Bone marrow (tissue), 2 donors: ENCODE results near the gene PRTG.
"Not testable (repeated sequence)": the region's sequence is repeated elsewhere in the genome, so short reads cannot be mapped to it uniquely, and the experiment has no call there.

Experiments used
- DNase-seq, 2 donors: peaks; one replicate each; lab custom pipeline; 2025; lab: John Stamatoyannopoulos, UW

PRTG gene

DNA sequence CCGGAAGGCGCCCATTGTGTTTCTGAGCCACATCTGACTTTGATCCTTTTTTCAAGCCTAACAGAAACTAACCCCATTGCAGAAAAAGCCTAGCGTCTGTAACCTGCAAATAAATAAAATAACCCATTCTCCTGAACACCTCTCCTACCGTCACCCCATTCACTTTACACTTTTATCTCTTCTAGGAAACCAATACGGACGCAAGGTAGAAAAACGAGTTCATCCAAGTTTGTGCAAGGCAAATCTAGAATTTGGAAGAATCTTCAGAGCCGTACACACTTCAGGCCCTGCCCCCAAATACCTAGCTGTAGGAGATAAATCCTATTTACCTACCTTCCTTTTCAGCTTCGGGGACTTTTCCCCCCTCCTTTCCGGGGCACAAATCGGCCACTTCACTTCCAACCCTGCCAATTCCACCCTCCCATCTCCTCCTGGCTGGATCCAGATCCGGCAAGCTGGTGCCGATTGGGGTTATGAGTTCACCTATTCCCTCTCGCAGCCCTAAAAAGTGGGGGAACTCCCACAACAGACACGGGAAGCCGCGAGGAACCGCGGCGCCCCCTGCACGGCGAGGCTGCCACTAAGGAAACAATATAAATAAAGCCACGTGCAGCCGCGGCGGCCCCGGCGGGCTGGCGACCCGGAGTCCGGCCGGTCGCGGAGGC lies 987 bp downstream of the PRTG start:
- no peak for DNase-seq

DNA sequence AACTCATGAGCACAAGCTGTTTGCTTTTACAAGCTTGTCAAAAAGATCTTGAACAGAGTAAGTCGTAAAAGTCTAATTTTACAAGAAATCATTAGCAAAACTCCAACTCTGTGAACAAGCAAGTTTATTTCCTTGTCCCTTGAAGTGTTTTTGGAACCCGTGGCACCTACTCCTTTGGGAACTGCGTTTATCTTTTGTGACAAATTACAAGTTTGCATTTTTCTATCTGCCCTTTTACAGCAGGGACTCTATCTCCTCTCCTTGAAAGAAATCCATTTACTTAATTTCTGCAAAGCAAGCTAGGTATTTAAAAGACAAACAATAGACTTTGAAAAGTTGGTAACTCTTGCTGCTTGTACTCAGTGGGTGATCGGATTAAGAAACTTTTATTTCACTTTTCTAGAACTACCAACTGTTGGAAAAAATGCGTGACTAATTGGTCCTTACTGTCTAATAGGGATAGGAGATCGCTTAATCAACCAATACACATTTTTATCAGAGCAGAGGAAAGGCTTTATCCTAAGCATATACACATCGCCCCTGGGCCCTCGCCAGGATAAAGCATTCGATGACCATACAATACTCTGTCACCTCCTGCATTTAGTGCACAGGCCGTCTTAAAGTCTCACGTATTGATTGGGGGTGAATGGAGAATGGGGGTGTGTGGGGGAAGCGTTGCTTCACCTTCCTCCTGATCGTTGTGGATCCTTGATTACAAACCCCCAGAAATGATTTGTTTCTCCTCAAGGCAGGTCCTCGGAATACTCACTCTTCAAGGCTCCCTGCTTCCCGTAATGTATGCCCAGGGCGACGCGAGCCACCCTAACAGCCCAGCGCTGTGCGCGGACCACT lies 1.7 kb downstream of the PRTG start:
- DNase-seq = no peak

- no peak for DNase-seq
Measured at GRCh38 chr15:55740359-55740878, 2.5 kb downstream of the PRTG start.

GRCh38 chr15:55739641-55740040 lies 3.3 kb downstream of the PRTG start:
- no peak for DNase-seq

DNA sequence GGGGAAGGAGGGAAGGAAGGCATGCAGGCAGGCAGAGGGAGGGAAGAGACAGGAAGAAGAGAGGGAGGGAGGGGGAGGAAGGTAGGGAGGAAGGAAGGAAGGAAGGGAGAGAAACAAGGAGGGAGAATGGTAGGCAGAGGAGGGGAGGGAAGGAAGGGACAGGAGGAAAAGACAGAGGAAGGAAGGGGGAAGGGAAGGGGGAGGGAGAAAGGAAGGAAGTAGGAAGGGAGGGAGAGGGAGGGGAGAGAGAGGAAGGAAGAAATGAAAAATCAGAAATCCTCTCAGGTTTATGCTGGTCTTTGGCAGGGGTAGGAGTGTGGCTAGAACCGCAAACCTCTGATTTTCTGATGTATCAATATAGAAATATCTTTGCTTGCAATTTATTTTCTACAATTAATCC lies 4.2 kb downstream of the PRTG start:
- DNase-seq = no peak

DNA sequence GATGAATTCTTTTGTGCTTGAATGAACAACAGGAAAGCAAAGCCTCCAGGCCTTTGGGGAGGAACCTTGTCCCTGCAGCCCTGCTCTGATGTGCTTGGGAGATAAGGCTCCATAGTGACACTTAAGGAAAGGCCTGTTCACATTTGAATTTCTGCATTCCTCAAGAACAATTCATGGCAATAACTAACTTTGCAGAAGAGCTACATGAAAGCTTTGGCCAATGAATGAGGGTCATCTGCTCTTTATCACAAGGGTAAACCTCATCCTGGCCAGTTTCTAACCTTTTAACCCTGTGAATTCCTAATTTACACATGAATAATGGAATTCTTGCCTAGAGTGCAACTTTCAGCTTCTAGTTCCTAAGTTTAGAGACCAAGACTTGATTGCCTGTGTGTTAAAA lies 5.6 kb downstream of the PRTG start:
- no peak for DNase-seq

DNA sequence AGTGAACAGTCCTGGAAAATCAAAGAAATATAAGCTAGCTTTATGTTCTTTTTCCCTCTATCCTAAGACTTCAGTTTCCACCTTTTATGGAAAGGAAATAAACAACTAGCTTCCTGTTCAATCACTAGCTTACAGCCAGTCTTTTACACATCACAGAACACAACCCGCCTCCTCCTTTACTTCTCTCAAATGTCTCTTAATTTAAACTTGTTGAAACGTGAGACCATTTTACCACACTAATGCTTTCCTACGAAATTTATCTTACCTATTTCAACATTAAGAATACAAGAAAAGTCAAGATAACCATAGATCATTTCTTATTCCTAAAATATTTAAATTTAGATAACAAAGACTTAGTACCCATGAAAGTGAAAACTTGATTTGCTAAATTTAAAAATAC lies 6.2 kb downstream of the PRTG start:
- no peak for DNase-seq

- DNase-seq = no peak
Measured at GRCh38 chr15:55734641-55735040, 8.3 kb downstream of the PRTG start.

GRCh38 chr15:55733461-55733860 lies 9.5 kb downstream of the PRTG start:
- not testable (repeated sequence) for DNase-seq

GRCh38 chr15:55721554-55722185 lies 21.3 kb downstream of the PRTG start:
- DNase-seq = no peak

DNA sequence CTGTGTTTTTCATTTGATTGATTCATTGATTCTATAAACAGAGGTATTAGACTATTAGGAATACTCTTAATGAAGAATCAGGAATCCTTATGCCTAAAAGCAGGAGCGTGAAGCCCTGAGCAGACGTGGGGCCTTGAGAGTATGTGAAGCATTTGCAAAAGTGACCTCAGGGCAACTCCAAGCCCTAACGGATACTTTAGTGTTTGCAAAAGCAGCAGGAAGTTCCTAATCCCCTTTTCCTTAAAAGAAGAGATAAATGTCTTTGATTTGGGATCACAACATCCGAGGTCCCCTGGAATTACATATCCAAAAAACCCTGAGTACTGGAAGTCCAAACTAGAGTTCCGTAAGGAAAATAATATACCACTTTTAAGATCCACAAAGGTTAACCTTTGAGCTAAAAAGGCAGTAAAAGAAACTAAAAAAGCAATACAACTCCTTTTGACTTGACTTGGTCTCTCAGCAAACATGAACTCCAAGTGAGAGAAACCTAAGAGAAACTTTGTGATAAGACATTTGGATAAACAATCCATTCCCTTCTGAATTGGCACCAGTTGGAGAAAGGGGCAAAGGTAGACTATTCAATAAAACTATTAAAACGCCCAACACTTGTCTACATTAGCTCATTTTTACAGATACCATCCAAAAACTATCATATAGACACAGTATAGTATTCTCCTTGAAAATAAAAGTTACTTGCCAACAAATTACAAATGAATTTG lies 27.4 kb downstream of the PRTG start:
- DNase-seq = no peak

DNA sequence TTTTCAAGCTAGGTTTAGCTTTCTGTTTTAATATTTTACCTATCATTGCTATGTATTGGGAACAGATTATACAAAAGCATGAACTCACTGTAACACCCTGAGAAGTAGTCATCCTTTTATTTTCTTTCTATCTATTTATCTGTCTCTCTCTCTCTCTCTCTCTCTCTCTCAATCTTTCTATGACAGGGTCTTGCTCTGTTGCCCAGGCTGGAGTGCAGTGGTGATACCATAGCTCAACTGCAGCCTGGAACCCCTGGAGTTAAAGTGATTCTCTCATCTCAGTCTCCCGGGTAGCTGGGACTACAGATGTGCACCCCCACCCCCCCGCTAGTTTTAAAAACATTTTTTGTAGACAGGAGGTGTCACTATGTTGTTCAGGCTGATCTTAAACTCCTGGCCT lies 28.9 kb downstream of the PRTG start:
- DNase-seq = no peak

DNA sequence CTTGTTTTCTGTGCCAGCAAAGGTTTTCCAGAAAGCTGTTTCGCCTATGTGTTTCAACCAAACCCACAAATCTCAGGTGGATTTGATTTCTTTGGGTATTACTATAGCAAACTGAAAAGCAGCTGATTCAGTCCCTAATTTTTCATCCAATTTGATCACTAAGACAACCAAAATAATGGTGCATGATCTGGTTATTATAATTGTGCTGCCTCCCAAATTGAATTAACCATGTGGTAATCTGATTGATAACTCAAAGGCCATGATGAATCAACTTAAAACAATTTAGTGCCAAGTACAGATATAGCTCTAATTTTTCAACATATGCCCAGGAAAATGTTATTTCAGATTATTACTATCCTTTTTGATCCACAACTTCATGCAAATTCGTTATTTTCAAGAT lies 30.6 kb downstream of the PRTG start:
- no peak for DNase-seq

DNA sequence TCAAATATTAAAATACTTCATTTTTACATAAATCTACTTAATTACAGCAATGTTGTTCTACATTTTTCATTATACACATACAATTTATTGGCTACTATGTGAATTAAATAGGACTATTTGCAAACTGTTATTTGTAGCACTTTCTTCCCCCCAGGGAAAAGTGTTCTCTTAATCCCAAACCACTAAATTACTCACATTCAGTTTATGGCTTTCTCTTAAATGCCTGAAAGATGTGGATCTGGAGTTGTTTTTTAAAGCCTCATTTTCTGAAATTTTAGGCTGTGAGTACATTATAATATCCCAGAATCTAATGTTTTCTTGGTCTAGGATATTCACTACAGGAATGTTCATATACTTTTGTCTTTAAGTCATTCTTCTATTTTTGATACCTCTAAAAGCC lies 32.7 kb downstream of the PRTG start:
- no peak for DNase-seq

DNA sequence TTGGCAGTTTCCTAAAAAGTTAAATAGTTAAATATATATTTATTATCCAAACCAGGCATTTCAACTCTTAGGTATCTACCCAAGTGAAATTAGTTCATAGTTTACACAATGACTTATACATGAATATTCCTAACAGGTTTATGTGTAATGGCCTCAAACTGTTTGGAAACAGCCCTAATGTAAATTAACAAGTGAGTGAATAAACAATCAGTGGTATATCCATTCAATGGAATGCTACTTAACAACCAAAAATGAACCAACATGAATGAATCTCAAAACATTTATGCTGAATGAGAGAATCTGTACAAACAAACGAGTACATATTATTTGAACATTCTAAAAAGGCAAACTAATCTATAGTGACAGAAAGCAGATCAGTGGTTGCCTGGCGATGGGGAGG lies 33.5 kb downstream of the PRTG start:
- no peak for DNase-seq

- DNase-seq = no peak
Measured at GRCh38 chr15:55708720-55709119, 34.2 kb downstream of the PRTG start.

DNA sequence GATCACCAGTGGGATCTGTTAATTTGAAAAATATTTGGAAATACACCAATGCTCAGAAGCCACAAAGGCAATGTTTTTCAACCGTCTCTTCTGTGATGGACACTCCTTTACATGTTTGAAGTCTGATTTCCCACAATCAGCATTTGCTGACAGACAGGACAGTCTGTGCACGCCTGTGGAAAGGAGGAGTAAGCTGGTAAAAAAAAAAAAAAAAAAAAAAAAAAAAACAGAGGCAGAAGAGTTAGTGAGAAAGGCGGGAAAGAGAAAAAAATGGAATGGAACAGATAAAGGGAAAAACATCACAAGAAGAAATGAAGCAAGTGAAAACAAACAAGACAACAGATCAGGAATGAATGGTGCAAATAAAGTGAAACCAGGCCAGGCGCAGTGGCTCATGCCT lies 35.0 kb downstream of the PRTG start:
- no peak for DNase-seq

DNA sequence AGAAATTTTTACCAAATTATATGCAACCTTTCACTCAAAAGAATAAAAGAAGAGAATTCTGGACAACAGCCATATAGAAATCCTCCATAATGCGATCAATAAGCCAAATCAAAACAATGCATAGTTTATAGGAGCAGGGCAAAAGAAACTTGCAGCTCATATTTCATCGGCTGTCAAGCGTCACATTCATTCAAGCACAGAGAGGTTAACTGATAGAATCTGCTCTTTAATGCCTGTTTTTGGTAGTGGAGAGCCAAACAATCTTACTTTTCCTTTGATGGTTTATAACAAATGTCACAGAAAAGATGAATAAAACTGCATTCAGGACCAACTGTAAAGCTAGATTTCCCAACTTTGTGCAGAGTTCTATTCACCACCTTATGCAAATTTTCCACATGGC lies 35.4 kb downstream of the PRTG start:
- no peak for DNase-seq

DNA sequence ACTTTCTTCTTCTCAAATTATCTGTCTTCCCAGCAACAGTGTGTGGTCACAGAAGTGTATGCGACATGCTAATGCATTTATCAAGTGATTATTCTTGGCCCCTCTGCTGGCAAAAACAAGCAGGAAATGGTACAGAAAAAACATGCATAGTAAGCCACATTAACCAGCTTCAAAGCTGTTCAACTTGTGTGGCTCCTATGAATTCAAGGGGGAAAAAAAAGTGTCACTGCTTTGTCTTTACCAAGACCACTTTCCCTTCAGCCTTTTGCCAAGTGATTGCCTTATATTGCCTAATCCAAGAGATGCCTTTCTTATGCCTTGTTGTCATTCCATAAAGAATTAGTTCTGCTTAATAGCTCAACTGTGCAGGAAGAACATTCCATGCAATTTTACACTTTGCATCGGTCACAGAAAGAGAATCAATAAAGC lies 39.1 kb downstream of the PRTG start:
- no peak for DNase-seq

DNA sequence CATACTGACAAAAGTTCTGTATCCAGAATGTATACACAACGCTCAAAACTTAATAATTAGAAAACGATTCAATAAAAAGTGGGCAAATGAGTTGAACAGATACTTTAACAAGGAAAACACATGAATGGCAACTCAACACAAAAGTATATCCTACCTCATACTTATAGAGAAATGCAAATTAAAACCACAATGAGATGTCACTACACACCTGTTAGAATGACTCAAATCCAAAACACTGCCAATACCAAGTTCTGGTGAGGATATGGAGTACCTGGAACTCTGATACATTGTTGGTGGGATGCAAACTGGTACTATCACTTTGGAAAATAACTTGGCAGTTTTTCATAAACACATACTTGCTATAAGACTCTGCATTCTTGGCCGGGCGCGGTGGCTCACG lies 42.1 kb downstream of the PRTG start:
- DNase-seq = no peak

DNA sequence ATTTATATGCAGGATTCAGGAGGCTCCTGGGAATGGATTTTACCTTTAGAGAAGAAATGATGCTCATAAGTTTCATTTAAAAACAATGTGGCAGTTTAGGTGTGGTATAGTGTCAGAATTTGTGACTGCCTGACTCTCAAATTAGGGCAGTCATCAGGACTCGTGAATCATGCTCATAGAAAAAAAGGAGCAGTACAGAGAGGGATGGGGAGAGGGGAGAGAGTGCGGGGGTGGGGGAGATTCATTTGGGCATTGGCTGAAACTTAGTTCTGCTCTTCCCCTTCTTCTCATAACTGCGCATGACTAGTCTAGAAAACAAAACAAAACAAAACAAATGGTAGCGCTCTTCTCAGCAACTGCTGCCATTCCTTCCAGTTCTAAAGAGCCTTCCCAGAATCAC lies 44.3 kb downstream of the PRTG start:
- no peak for DNase-seq

DNA sequence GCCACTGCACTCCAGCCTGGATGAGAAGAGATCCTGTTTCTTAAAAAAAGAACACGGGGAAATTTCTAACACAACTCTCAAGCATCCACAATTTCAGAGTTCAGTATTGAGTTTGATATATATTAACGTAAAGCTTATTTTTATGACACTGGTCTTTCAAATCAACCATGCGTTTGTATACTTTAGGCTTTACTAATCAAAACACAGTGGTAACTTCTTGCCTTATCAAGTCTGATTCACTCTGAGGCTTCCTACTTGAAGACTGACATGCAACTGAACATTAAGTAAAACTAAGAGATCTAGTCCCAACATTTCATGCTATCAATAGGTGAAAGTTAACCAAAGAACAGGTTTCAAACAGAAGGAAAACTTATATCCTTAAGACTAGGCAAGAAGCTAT lies 46.7 kb downstream of the PRTG start:
- no peak for DNase-seq
